Stimulated activated CD8-positive, alpha-beta memory T cell treated with anti-CD3 and anti-CD28 coated beads, Interleukin-4, amount 100 ng/mL, for 4 hours (primary cell): ENCODE data around the gene KCNJ9.
"Not testable (repeated sequence)": the region's sequence is repeated elsewhere in the genome, so short reads cannot be mapped to it uniquely, and the experiment has no call there.

Experiments
- DNase-seq, 2 donors: peaks; one replicate each; pipeline ENCODE4 v3.0.0-alpha.2; 2020; ENCODE audit warnings: low read depth in 2 of 2, low spot score in 1 of 2

Gene KCNJ9

DNA sequence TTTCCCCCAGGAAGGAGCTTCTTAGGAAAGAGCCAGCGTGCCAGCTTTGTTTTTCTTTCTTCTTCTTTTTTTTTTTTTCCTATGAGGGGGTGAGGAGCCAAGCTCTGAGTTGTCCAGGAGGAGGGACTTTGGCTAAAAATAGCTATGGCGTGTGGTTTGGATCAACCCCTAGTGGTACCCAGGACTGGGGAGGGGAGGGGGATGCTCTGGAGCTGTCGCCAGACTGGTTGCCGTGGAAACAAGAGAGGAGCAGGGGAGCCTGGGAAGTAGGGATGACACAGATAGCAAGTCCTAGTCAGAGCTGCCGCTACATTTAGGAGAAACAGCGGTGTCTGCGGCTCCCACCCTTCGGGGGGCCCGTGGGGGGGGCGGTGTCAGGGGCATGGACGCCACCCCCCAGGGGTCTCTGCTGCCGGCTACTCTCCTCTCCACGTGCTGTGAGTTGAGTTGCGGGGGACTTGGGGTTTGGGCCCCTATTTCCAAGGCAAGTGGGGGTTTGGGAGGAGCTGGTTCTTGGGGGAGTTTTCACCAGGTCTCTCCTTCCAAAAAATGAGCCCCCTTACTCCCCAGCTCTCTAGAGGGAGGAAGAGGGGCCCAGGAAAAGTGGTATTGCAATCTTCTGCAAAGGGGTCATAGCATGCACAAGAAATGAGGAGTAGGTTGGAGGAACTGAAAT is at the start of gene KCNJ9:
Gene KCNJ9 (plus strand): TSS at position 278 of the 676 bp plus-strand sequence. CDS start 2,493 bp downstream, outside the sequence.
- no peak for DNase-seq

DNA sequence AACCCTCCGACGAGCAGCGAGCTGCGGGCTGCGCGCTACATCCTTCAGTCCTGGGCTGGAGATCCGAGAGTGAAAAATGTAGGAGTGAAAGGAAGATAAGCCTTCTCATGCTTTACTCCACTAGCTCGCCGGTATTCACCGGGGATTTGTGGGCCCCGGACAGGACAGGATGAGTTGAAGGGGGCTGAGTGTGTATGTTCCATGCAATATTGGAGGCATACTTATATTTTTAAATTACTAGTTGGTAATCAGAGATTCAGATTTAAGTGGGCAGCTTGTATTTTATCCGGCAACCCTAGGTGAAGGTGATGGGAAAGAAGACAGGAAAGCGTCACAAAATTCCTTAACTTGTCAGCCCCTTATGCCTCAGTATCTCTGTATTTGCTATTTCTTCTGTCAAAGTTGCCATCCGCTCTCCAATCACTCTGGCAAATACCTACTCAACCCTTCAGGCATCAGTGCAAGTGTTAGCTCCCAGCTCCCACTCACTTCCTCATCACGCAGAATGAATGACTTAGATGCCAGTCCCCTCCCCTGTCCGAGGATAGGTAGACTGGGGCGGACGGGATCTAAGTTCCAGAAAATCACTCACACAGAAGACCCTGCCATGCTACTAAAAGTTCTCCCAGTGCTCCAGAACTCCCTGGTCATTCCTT is 49.0 kb upstream of the KCNJ9 start:
- DNase-seq = no peak

DNA sequence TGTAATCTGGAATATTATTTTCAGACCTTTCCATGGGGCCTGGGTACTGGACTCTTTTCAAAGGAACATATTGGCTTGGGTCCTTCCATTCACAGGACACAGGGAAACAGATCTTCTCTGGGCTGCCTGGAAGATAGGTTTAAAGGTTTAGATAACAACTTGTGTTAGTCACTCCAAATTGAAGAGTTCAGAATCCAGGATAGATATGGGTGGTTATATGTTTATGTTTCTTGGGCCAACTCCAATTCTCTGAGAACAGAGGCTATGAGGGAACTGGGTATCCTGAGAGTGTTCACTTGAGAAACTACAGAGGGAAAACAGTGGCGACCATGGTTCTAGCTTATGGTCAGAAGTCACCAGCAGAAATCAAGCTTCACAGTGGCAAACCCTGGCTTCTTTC is 40.9 kb upstream of the KCNJ9 start:
- no peak for DNase-seq

DNA sequence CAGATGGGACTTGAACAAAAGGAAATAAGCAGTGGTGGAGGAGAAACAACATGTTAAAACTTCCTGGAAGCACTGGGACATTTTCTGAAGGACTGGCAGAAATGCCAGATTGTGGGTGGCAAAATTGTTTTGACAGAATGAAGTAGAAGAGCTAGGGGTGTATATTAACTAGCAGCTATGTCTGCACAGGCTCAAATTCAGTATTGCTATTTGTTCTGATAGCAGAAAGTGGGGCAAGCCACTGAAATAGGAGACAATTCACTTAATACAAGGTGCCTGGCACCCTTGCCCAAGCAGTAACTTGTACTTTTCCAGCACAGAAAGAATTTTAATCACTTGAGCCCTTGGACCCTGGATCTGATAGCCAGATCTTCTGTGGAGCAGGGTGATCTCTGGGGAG is 37.8 kb upstream of the KCNJ9 start:
- no peak for DNase-seq

DNA sequence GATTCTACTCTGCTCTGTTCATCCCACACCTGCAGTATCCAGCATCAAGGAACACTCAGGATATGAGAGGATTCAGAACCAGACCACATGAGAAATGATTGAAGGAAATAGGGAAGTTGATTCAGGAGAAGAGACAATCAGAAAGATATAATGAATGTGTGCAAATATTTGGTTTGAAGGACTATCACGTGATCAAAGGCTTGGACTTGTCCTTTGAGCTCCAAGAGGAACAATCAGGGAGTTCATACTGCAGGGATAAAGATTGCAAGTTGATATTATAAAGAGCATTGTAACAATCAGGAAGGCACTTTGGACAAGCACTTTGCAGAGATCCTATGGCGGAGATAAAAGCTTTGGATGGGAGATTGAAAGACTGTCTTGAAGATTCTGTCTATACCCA is 35.7 kb upstream of the KCNJ9 start:
- no peak for DNase-seq

DNA sequence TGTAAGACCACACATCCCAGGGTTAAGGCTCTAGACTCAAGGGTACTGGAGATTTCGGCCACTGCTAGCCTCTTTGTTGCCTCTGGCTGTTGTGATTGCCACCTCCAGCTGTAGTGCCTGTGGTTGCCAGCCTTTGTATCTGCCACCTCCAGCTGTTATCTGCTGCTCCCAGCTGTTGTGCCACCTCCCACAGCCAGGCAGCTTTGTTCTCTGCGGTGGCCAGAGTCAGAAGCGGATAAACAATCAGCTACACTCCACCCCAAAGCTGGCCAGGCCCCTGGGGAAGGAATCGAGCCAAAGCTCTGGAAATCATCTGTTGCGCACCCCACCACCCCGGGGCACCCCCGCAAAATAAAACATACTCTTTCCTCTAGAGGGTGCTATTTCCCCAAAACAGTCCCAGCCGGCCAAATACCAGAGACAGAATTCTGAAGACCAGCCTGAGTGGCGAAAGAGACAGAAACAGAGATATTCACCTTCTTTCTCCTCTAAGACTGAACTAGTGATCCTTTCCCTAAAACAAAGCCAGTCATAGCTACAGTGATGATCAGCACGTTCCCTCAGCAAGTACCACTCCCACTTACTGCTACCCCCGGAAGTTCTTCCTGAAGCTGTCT is 34.7 kb upstream of the KCNJ9 start:
- DNase-seq = no peak

DNA sequence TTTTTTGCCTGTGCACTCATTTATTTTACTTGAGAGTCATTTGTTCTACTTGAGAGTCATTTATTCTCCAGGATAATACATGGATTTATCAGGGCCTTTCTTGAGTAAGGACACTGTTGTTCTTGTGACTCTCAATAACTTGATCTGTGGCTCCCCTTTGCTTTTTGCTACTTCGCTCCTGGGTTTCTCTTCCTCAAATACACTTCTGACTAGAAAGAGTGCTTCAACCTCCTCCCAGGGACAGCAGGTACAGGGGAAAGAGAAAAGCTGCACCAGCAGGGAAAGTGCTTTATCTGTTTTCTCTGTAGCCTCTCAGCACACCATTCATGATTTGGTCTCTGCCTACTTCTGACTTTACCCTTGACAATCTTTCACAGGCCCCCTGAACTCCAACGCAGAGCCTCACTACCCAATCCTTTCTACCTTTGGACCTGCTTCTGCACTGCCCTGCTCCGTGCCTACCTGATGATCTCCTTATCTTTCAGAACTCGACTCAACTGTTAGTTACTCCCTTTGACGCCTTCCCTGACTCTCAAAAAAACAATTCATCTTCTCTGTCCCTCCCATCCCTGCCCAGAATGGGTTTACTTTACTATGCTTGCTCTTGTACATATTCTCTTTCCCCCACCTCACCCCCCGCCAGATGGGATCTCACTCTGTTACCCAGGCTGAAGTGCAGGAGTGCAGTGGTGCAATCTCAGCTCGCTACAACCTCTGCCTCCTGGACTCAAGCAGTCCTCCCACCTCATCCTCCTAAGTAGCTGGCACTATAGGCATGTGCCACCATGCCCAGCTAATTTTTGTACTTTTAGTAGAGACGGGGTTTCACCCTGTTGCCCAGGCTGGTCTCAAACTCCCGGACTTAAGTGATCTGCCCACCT is 34.0 kb upstream of the KCNJ9 start:
- DNase-seq = no peak

DNA sequence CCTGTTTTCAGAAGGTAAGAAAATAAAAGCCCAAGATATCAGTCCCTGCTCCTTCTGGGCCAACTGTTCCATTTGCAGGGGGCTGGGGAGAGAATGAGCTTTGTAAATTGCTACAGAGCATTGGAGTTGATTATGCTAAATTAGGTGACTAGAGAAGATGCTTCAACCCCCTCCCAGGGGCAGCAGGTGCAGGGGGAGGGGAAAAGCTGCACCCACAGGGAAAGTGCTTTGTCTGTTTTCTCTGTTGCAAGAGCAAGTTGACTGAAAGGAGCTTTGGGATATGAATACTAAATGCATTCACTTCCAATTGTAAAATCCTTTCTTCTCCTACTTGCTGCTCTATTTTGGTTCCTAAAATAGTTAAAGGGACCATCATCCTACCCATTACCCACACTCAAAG is 33.0 kb upstream of the KCNJ9 start:
- DNase-seq = no peak

DNA sequence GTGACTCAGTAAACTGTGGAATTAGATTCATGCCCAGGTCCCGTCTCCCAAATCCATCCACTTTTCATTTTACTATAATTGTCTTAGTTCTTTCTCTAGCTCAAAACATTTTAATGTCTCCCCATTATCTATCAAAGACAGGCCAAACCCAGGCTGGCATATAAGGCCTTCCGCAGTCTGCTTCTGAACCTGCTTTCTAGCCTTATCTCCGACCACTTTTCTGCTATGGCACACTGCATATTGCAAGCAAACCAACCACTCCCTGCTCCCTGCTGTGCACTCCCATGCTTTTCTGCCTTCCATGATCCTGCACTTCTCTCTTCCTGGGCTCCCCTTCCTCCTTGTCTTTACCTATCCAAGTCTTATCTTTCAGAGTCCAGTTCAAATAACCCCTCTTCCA is 32.2 kb upstream of the KCNJ9 start:
- no peak for DNase-seq

DNA sequence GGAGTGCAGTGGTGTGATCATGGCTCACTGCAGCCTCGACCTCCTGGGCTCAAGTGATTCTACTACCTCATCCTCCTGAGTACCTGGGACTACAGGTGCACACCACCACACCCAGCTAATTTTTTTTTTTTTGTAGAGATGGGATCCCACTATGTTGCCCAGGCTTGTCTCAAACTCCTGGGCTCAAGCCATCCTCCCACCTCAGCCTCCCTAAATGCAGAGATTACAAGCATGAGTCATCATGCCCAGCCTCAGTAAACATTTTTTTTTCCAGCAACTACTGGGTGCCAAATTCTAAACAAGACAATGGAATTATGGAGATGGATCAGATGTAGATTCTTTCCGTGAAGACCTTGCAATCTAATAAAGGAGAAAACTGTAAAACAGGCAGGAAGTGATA is 31.2 kb upstream of the KCNJ9 start:
- not testable (repeated sequence) for DNase-seq

DNA sequence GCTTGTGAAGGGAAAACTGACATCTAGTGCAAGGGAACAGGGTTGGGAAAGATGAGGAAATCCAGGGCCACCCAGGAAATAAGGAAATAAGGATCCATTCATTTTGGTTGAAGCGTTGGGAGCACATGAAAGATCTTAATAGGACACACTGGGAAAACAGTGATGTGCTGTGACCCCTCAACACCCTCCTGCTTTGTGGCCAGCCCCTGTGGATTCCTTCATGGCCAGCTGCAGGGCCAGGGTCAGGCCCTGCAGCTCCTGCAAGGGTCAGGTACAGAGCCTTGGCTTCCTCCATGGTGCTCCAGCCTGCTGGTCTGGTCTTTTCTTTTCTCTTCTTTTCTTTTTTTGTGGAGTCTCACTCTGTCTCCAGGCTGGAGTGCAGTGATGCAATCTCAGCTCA is 30.7 kb upstream of the KCNJ9 start:
- no peak for DNase-seq

DNA sequence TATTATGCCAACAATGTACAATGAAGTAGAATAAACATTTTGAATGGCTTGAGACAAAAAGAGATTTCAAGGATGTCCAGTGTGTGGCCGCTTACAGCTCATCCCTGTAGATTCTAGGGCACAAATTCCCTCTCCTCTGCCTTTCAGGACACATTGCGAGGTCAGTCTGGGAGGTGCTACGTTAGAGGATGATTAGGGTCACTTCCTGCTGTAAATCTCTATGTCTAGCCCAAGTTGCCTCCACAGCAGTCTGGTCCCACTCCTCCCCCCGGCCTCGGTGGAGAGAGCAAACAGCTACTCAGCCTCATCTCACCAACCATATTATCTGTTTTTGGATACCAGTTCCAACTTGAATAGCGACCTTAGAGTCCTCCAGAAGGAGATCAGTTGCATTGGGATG is 28.4 kb upstream of the KCNJ9 start:
- DNase-seq = no peak

DNA sequence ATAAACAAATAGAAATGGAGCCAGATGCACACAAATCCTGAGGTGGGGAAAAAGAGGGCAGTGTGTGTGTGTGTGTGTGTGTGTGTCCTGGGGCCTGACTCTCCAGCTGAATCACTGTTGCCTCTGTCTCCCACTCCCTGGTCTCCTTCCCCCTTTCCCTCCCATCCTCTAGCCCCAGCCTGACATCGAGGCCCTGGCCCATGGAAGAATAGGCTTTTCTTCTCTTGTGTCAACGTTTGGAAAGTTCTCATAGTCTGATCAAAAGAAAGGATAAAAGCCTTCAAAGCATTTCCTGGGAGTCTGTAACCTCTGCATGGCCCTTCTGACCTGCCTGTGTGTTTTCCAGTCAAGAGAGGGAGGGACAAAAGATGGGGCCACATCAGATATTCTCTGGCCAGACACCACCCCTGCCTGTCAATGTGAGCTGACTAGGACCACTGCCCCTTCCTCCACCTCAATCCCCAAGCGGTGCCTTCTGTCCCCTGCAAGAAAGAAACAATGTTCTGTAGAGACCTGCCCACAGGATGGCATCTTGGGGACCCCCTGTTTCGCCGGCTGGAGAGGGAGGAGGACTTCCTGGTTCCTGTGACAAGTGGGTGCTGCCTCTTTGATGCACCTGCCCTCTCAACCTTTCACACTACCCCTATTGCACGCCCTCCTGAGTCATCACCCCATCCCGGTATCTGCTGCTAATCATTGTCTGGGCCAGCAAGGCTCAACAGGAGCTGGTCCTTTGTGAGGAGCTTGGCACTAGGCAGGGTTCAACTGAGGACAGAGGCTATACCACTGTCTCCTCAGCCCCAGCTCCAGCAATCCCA is 27.6 kb upstream of the KCNJ9 start:
- DNase-seq = no peak

DNA sequence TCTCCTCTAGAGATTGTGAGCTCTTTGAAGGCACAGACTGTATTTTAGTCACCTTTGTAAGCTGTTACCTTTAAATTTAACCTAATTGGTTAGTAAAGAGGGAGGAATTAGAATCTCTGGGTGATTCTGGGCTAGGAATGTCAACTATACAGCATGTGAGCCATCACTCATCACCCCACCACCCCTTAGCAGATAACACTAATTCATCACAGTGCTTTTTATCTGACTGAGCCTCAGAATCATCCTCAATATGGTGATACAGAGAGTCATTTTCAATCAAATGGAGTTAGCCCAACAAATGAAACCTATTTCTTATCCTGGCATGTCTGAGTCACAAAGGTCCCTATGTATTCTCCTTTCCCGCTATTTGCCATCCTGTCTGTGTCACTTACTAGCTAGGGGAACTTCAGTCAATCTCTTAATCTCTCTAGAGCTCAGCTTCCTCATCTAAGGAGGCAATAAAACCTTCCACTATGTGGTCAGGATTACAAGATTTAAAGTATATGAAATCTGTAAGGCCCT is 24.6 kb upstream of the KCNJ9 start:
- no peak for DNase-seq

DNA sequence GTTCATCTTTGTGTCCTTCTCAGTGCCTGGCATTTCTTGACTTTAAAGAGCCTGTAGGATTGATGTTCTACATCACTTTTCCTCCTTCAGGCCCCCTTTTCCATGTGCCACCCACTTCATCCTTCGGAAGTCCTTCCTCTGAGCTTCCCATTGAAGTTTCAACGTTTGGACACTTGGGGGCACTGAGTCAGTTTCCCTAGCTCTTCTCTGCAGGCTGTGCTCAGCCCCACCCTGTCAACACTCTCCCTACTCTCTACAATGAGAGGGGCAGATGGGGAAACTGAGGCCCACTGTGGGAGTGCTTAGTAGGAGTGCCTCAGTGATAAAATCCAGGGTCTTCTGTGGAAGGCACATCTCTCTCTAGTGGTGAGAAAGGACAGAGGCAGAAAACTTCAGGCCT is 23.3 kb upstream of the KCNJ9 start:
- DNase-seq = no peak

DNA sequence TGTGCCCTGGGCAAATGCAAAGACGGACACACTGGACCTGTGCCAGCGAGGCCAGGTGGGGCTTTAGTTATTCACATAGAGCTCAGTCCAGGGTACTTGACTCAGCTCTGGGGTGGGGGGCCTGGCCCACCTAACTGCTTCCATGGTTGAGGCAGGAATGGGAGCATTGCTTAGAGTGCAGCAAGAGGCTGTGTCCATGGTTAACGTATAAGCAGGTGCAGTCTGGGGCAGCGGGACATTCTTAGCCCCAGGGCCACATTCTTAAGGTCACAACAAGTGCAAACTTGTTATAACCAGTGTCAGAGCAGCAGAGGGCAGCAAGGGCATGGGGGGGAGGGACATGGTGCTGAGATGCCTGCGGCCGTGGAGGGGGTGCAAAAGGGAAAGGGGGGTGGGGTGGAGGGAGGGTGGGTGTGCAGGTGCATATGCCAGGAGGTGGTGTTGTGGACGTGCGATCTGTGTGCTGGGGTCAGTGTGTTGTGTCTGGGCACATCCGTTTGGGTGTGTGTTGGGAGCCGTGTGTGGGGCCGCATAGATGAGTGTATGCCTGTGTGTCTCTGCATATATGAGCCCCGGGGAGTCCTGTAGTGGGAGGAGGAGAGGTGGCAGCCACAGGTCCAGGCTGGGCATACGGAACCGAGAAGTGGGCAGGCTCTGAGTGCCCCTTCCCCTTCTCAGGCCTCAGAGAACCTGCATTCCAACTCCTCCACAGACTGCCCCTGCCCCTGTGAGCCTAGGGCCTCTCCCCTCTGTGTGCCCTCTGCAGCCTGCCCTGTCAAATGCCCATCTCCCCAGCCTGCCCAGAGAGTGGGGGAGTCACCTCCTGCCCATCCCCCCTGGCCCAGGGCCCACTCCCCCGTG is 19.7 kb upstream of the KCNJ9 start:
- no peak for DNase-seq

DNA sequence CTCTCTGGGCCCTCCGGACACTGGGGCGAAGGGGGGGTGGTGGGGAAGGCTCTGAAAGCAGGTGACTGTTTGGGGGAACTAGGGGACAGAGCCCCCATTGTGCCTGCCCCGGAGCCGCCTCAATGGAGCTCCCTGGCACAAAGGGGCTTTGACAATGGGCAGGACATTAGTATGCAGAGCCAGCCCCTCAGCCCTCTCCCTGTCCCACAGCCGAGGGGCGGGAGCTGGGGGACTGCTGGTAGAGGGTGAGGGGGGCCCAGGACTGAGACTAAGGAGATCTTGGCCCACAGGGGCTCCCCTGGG is 19.2 kb upstream of the KCNJ9 start:
- DNase-seq = no peak

DNA sequence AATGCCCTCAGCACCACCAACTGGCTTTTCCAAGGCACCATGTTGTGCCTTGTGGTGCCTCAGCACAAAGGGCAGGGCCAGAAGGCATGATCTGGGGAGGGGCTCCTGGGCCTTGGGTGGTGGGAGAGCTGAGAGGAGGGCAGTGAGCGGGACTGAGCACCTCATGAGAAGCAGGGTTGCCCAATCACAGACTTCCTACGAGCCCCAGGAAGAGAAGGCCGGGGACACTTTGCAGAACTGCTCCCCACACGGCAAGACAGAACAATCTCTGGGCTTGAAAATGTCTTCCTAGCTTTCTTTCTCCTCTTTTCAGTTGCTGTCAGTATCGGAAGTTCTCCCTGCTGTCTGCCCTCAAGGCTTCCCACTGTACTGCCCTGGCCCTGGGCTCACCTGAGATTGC is 18.2 kb upstream of the KCNJ9 start:
- DNase-seq = no peak

DNA sequence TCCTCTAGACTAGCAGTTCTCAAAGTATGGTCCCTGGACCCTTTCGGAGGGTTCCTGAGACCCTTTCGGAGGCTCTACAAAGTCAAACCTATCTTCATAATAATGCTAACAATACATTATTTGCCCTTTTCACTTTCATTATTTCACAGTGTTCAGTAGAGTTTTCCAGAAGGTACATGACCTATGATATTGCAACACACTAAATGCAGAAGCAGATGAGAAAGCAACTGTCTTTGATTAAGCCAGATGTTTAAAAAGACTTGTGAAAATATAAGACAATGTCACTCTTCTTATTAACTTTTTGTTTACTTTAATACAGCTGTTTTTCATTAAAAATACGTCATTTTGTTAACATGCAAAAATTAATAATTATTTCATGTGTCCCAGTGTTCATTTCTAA is 17.2 kb upstream of the KCNJ9 start:
- DNase-seq = no peak

DNA sequence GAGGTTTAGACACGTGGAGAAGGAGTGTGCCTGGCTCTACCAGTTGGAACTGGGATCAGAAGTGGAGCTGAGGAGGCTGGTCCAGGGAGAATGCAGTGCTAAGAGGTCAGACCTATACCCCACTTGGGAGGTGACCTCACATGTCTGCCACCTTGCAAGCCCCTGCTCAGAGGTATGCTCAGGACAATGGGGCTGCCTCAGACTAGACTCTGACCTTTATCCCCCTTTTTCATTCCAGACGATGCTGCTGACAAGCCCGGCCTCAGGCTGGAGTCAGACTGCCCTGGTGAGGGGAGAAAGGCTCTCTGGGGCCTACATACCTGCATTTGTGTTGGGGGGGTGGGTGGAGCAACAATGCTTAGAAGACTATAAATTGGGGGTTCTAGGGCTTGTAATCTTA is 16.6 kb upstream of the KCNJ9 start:
- DNase-seq = no peak
